HepG2 (cell line): ENCODE measurements around the gene ZBP1. TPM values are rescaled to one million over a fixed set of nuclear protein-coding genes. Genes with fewer than 3 reads are reported as not detected.

ENCODE experiments used
- AHDC1 ChIP-seq: sonication (generic); formaldehyde crosslinking; IDR thresholded peaks from 2 replicates; pipeline ENCODE4 v1.5.1; 2020; ENCODE audit warnings: mild to moderate bottlenecking, missing genetic modification reagents, borderline replicate concordance
- CEBPZ ChIP-seq: IDR thresholded peaks from 2 replicates; pipeline ENCODE4 v1.6.1; 2012; ENCODE audit warnings: low read length, improper control_type of control experiment
- FOSL1 ChIP-seq: sonication (generic); formaldehyde crosslinking; IDR thresholded peaks from 2 replicates; pipeline ENCODE4 v1.9.0; 2021; ENCODE audit warnings: missing genetic modification reagents, borderline replicate concordance
- SETDB1 ChIP-seq: sonication (generic); formaldehyde crosslinking; IDR thresholded peaks from 2 replicates; pipeline ENCODE4 v1.5.1; 2020; ENCODE audit warnings: missing genetic modification reagents, mild to moderate bottlenecking, borderline replicate concordance
- SOX5 ChIP-seq: IDR thresholded peaks from 2 replicates; pipeline ENCODE4 v1.6.1; 2016; ENCODE audit warnings: borderline replicate concordance
- STAT6 ChIP-seq: sonication (generic); formaldehyde crosslinking; IDR thresholded peaks from 2 replicates; pipeline ENCODE4 v1.4.0; 2020; ENCODE audit warnings: missing genetic modification reagents, mild to moderate bottlenecking, borderline replicate concordance
- TBX2 ChIP-seq: sonication (generic); formaldehyde crosslinking; IDR thresholded peaks from 2 replicates; pipeline ENCODE4 v1.5.0; 2020; ENCODE audit warnings: missing genetic modification reagents, mild to moderate bottlenecking, borderline replicate concordance
- ZNF569 ChIP-seq: sonication (generic); formaldehyde crosslinking; IDR thresholded peaks from 2 replicates; pipeline ENCODE4 v1.5.0; 2020; ENCODE audit warnings: mild to moderate bottlenecking, missing genetic modification reagents, moderate library complexity, borderline replicate concordance
- ZSCAN20 ChIP-seq: sonication (generic); formaldehyde crosslinking; IDR thresholded peaks from 2 replicates; pipeline ENCODE4 v1.4.0; 2020; ENCODE audit warnings: missing genetic modification reagents, mild to moderate bottlenecking, borderline replicate concordance
- polyA plus RNA-seq, 8 experiments: library from polyadenylated mRNA; depleted of rRNA in 3 of 8; stranded (reverse) in 7 of 8; unstranded in 1 of 8; fragments of >200 nt; fragmentation: Illumina TruSeq in 4 of 8; extraction: Trizol in 4 of 8; gene quantifications; 2 replicates each; pipeline versions ENCODE4 v1.2.1 to v1.2.3, GENCODE V29; 2011 to 2016; ENCODE audit warnings: low read depth in 4 of 8, missing spikeins in 1 of 8, mixed read lengths in 1 of 8; ENCODE audit not compliant: insufficient read depth in 1 of 8
- total RNA-seq, 5 experiments: library from RNA; depleted of rRNA; stranded (reverse); fragments of >200 nt; fragmentation: Illumina TruSeq; extraction: Trizol; gene quantifications; 2 replicates each; pipeline ENCODE4 v1.2.3, GENCODE V29; 2016; ENCODE audit warnings: low read depth in 1 of 5
- TF ChIP-seq, protein P1 (sequence below): sonication (generic); formaldehyde crosslinking; IDR thresholded peaks from 2 replicates; pipeline ENCODE4 v1.4.0; 2020; ENCODE audit warnings: low read depth, mild to moderate bottlenecking, missing genetic modification reagents
- TF ChIP-seq, protein P2 (sequence below): sonication (generic); formaldehyde crosslinking; IDR thresholded peaks from 2 replicates; pipeline ENCODE4 v1.4.0; 2020; ENCODE audit warnings: missing genetic modification reagents

The ZBP1 gene
- total and polyA plus RNA-seq, 2 of the 13 experiments (the other 11 are each of a cell fraction or from before 2014, with no cell fraction given) = not detected

GRCh38 chr20:57586370-57586793, 33.8 kb downstream of the ZBP1 start (continued):
- TF ChIP-seq CEBPZ (no peak), ZNF569 (CRISPR knock-in tag) (no peak), SETDB1 (0 out of 2 replicates have a peak, but pooled peaks have one; percentile 13), FOSL1 (no peak), STAT6 (CRISPR knock-in tag) (no peak), SOX5 (CRISPR knock-in tag) (no peak), ZSCAN20 (0 out of 2 replicates have a peak, but pooled peaks have one; percentile 39), AHDC1 (CRISPR knock-in tag) (peak; percentile 71), TBX2 (CRISPR knock-in tag) (no peak)
- TF ChIP-seq, protein P1, sequence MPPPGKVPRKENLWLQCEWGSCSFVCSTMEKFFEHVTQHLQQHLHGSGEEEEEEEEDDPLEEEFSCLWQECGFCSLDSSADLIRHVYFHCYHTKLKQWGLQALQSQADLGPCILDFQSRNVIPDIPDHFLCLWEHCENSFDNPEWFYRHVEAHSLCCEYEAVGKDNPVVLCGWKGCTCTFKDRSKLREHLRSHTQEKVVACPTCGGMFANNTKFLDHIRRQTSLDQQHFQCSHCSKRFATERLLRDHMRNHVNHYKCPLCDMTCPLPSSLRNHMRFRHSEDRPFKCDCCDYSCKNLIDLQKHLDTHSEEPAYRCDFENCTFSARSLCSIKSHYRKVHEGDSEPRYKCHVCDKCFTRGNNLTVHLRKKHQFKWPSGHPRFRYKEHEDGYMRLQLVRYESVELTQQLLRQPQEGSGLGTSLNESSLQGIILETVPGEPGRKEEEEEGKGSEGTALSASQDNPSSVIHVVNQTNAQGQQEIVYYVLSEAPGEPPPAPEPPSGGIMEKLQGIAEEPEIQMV = no peak
- TF ChIP-seq, protein P2, sequence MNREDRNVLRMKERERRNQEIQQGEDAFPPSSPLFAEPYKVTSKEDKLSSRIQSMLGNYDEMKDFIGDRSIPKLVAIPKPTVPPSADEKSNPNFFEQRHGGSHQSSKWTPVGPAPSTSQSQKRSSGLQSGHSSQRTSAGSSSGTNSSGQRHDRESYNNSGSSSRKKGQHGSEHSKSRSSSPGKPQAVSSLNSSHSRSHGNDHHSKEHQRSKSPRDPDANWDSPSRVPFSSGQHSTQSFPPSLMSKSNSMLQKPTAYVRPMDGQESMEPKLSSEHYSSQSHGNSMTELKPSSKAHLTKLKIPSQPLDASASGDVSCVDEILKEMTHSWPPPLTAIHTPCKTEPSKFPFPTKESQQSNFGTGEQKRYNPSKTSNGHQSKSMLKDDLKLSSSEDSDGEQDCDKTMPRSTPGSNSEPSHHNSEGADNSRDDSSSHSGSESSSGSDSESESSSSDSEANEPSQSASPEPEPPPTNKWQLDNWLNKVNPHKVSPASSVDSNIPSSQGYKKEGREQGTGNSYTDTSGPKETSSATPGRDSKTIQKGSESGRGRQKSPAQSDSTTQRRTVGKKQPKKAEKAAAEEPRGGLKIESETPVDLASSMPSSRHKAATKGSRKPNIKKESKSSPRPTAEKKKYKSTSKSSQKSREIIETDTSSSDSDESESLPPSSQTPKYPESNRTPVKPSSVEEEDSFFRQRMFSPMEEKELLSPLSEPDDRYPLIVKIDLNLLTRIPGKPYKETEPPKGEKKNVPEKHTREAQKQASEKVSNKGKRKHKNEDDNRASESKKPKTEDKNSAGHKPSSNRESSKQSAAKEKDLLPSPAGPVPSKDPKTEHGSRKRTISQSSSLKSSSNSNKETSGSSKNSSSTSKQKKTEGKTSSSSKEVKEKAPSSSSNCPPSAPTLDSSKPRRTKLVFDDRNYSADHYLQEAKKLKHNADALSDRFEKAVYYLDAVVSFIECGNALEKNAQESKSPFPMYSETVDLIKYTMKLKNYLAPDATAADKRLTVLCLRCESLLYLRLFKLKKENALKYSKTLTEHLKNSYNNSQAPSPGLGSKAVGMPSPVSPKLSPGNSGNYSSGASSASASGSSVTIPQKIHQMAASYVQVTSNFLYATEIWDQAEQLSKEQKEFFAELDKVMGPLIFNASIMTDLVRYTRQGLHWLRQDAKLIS (CRISPR knock-in tag) = no peak
